HuH-7 (cell line): ENCODE results near the gene NOTUM.
A peak's percentile ranks its signal among the peaks of the same experiment; 100 is the strongest.
"Not testable (repeated sequence)": the region's sequence is repeated elsewhere in the genome, so short reads cannot be mapped to it uniquely, and the experiment has no call there.

Source experiments
- DNase-seq: peaks from one replicate; pipeline ENCODE4 v3.0.0; 2011; ENCODE audit warnings: low spot score

NOTUM gene

GRCh38 chr17:81996232-81996756 lies 35.3 kb upstream of the NOTUM start:
- DNase-seq: no peak

GRCh38 chr17:81995463-81996231 lies 34.7 kb upstream of the NOTUM start:
- DNase-seq: no peak

- no peak for DNase-seq
These were observed 33.8 kb upstream of the NOTUM start for GRCh38 chr17:81994593-81995462.

- DNase-seq: no peak
These were observed 33.0 kb upstream of the NOTUM start for GRCh38 chr17:81993729-81994592.

- DNase-seq: no peak
These were observed 31.5 kb upstream of the NOTUM start for GRCh38 chr17:81992306-81993102.

- peak; percentile 86 for DNase-seq
These were observed 30.8 kb upstream of the NOTUM start for GRCh38 chr17:81991684-81992305.

GRCh38 chr17:81990836-81991683 lies 30.1 kb upstream of the NOTUM start:
- DNase-seq: no peak

- DNase-seq: no peak
These were observed 26.3 kb upstream of the NOTUM start for GRCh38 chr17:81987161-81987770.

GRCh38 chr17:81986606-81987005 lies 25.6 kb upstream of the NOTUM start:
- DNase-seq: no peak

- no peak for DNase-seq
These were observed 23.9 kb upstream of the NOTUM start for GRCh38 chr17:81984773-81985410.

GRCh38 chr17:81983639-81984373 lies 22.8 kb upstream of the NOTUM start:
- DNase-seq: no peak

- no peak for DNase-seq
These were observed 22.1 kb upstream of the NOTUM start for GRCh38 chr17:81983011-81983638.

GRCh38 chr17:81981511-81981910 lies 20.5 kb upstream of the NOTUM start:
- DNase-seq: not testable (repeated sequence)

- no peak for DNase-seq
These were observed 19.8 kb upstream of the NOTUM start for GRCh38 chr17:81980707-81981343.

- no peak for DNase-seq
These were observed 19.1 kb upstream of the NOTUM start for GRCh38 chr17:81980122-81980521.

- DNase-seq: no peak
These were observed 17.7 kb upstream of the NOTUM start for GRCh38 chr17:81978524-81979298.
